GM12891 (cell line): ENCODE measurements around the gene GRIA3.

Experiments
- PAX5 ChIP-seq: IDR thresholded peaks from 2 replicates; pipeline ENCODE4 v1.6.1; 2011; ENCODE audit warnings: low read length, moderate library complexity, mild to moderate bottlenecking; ENCODE audit not compliant: insufficient read depth, severe bottlenecking
- POLR2A ChIP-seq: IDR thresholded peaks from 2 replicates; pipeline ENCODE4 v1.6.1; 2011; ENCODE audit warnings: low read depth, low read length, control low read depth
- POLR2AphosphoS5 ChIP-seq: IDR thresholded peaks from 2 replicates; pipeline ENCODE4 v1.6.1; 2011; ENCODE audit warnings: low read depth, low read length, control low read depth
- POU2F2 ChIP-seq: IDR thresholded peaks from 2 replicates; pipeline ENCODE4 v1.6.1; 2011; ENCODE audit warnings: low read depth, mild to moderate bottlenecking, control low read depth, low read length, moderate library complexity
- SPI1 ChIP-seq: IDR thresholded peaks from 2 replicates; pipeline ENCODE4 v1.6.1; 2011; ENCODE audit warnings: low read depth, low read length, control low read depth
- TAF1 ChIP-seq: IDR thresholded peaks from 2 replicates; pipeline ENCODE4 v1.6.1; 2011; ENCODE audit warnings: low read depth, low read length, control low read depth

GRCh38 chrX:123481913-123482851 is 298.1 kb downstream of the GRIA3 start:
- TF ChIP-seq POLR2AphosphoS5 (no peak), POLR2A (no peak), SPI1 (no peak), TAF1 (no peak), PAX5 (no peak), POU2F2 (no peak)
